HEK293 (cell line): ENCODE measurements around the gene RORC.
A peak's percentile ranks its signal among the peaks of the same experiment; 100 is the strongest.

Experiments used
- CTCF ChIA-PET: fragments of 350-600 bp; formaldehyde crosslinking; extraction: SDS; loops from one replicate; lab custom pipeline; 2021; ENCODE audit warnings: antibody characterized with exemption; lab: Yijun Ruan, JAX
- POLR2A ChIA-PET: fragments of 300-600 bp; formaldehyde crosslinking; extraction: SDS; loops from one replicate; lab custom pipeline; 2020; ENCODE audit warnings: antibody characterized with exemption, inconsistent platforms; lab: Yijun Ruan, JAX
- H3K27ac ChIP-seq: fragments of 200-500 bp; sonication (Bioruptor generic); 2 replicates; pipeline ENCODE4 v1.5.1; 2014; ENCODE audit warnings: low read depth, low read length, control low read depth, inconsistent platforms; ENCODE audit errors: extremely low read depth
- H3K36me3 ChIP-seq, 2 experiments: fragments of 200-500 bp in 1 of 2; sonication (Bioruptor generic) in 1 of 2; 1 replicate in 1 of 2; 2 replicates in 1 of 2; pipeline ENCODE4 v1.5.1; 2014 to 2017; ENCODE audit warnings: inconsistent platforms in 2 of 2, low read length in 2 of 2; ENCODE audit not compliant: control insufficient read depth in 2 of 2, insufficient read depth in 1 of 2
- H3K4me1 ChIP-seq: fragments of 200-500 bp; sonication (Bioruptor generic); 2 replicates; pipeline ENCODE4 v1.5.1; 2014; ENCODE audit warnings: mild to moderate bottlenecking, low read length, inconsistent platforms; ENCODE audit not compliant: control insufficient read depth, insufficient read depth
- H3K4me3 ChIP-seq: 2 replicates; pipeline ENCODE4 v1.5.1; 2011; ENCODE audit warnings: low read depth, mild to moderate bottlenecking, control low read depth, low read length, moderate library complexity
- H3K9me3 ChIP-seq: fragments of 200-500 bp; sonication (Bioruptor generic); 2 replicates; pipeline ENCODE4 v1.5.1; 2014; ENCODE audit warnings: low read depth, low read length, inconsistent platforms; ENCODE audit not compliant: control insufficient read depth, insufficient read depth
- GLI2 ChIP-seq: fragments of 450-650 bp; formaldehyde crosslinking; IDR thresholded peaks from 2 replicates; pipeline ENCODE4; 2017; ENCODE audit warnings: missing biosample characterization, missing genetic modification characterization, low read depth, borderline replicate concordance
- IKZF3 ChIP-seq: fragments of 450-650 bp; IDR thresholded peaks from 2 replicates; pipeline ENCODE4 v1.5.0; 2018; ENCODE audit warnings: missing biosample characterization, mild to moderate bottlenecking, missing genetic modification characterization, moderate library complexity
- KLF16 ChIP-seq: fragments of 450-650 bp; formaldehyde crosslinking; IDR thresholded peaks from 2 replicates; pipeline ENCODE4 v1.5.1; 2017; ENCODE audit warnings: missing biosample characterization, missing genetic modification characterization
- MZF1 ChIP-seq: fragments of 450-650 bp; formaldehyde crosslinking; IDR thresholded peaks from 2 replicates; pipeline ENCODE4 v1.5.1; 2017; ENCODE audit warnings: missing biosample characterization, missing genetic modification characterization, borderline replicate concordance
- PRDM2 ChIP-seq: fragments of 450-650 bp; formaldehyde crosslinking; IDR thresholded peaks from 2 replicates; pipeline ENCODE4 v1.5.1; 2016; ENCODE audit warnings: missing biosample characterization, missing genetic modification characterization, borderline replicate concordance
- TSHZ1 ChIP-seq: fragments of 450-650 bp; formaldehyde crosslinking; IDR thresholded peaks from 2 replicates; pipeline ENCODE4 v1.5.1; 2016; ENCODE audit warnings: missing biosample characterization, missing genetic modification characterization, borderline replicate concordance
- ZEB2 ChIP-seq: fragments of 450-650 bp; formaldehyde crosslinking; IDR thresholded peaks from 2 replicates; pipeline ENCODE4 v1.5.1; 2016; ENCODE audit warnings: missing biosample characterization, missing genetic modification characterization
- ZIC2 ChIP-seq: fragments of 450-650 bp; formaldehyde crosslinking; IDR thresholded peaks from 2 replicates; pipeline ENCODE4 v1.5.1; 2016; ENCODE audit warnings: missing biosample characterization, missing genetic modification characterization
- ZNF23 ChIP-seq: fragments of 450-650 bp; formaldehyde crosslinking; IDR thresholded peaks from 2 replicates; pipeline ENCODE4 v1.5.1; 2016; ENCODE audit warnings: missing biosample characterization, missing genetic modification characterization, borderline replicate concordance
- ZNF391 ChIP-seq: fragments of 450-650 bp; formaldehyde crosslinking; IDR thresholded peaks from 2 replicates; pipeline ENCODE4 v1.5.1; 2016; ENCODE audit warnings: low read depth, missing biosample characterization, missing genetic modification characterization, borderline replicate concordance
- ZNF416 ChIP-seq: fragments of 450-650 bp; formaldehyde crosslinking; IDR thresholded peaks from 2 replicates; pipeline ENCODE4 v1.5.1; 2016; ENCODE audit warnings: missing biosample characterization, missing genetic modification characterization
- ZNF48 ChIP-seq: fragments of 450-650 bp; formaldehyde crosslinking; IDR thresholded peaks from 2 replicates; pipeline ENCODE4 v1.5.1; 2016; ENCODE audit warnings: missing biosample characterization, missing genetic modification characterization
- ZNF501 ChIP-seq: fragments of 450-650 bp; formaldehyde crosslinking; IDR thresholded peaks from 2 replicates; pipeline ENCODE4 v1.5.1; 2016; ENCODE audit warnings: missing biosample characterization, missing genetic modification characterization
- ZNF521 ChIP-seq: fragments of 450-650 bp; formaldehyde crosslinking; IDR thresholded peaks from 2 replicates; pipeline ENCODE4 v1.5.1; 2017; ENCODE audit warnings: missing biosample characterization, mild to moderate bottlenecking, missing genetic modification characterization
- ZNF624 ChIP-seq: fragments of 450-650 bp; formaldehyde crosslinking; IDR thresholded peaks from 2 replicates; pipeline ENCODE4 v1.5.1; 2017; ENCODE audit warnings: missing biosample characterization, missing genetic modification characterization
- ZNF664 ChIP-seq: fragments of 450-650 bp; formaldehyde crosslinking; IDR thresholded peaks from 2 replicates; pipeline ENCODE4 v1.5.1; 2016; ENCODE audit warnings: missing biosample characterization, missing genetic modification characterization
- ZNF747 ChIP-seq: fragments of 450-650 bp; formaldehyde crosslinking; IDR thresholded peaks from 2 replicates; pipeline ENCODE4 v1.5.1; 2016; ENCODE audit warnings: missing biosample characterization, missing genetic modification characterization
- ZNF777 ChIP-seq: fragments of 450-650 bp; formaldehyde crosslinking; IDR thresholded peaks from 2 replicates; pipeline ENCODE4 v1.5.1; 2017; ENCODE audit warnings: missing biosample characterization, missing genetic modification characterization, borderline replicate concordance

RORC gene

GRCh38 chr1:151860504-151861187, 29.0 kb upstream of the RORC start:
- POLR2A ChIA-PET: interaction anchor here (0.9 kb wide), 1 partner anchor 321 kb away, joined by 3 read pairs; no protein-coding TSS in a partner anchor
- Histone ChIP-seq H3K9me3 (no peaks in the 10 kb centered on the region), H3K4me3 (no peak overlapping the region), H3K27ac (no peak overlapping the region), H3K36me3 (no peaks in the 10 kb centered on the region), H3K4me1 (no peaks in the 10 kb centered on the region)
- CTCF ChIA-PET: no interaction called here
- TF ChIP-seq ZNF664 (no peak), TSHZ1 (tag by site-specific recombination) (no peak), ZNF23 (tag by site-specific recombination) (no peak), ZNF624 (tag by site-specific recombination) (no peak), ZNF777 (no peak), ZNF501 (tag by site-specific recombination) (no peak), GLI2 (tag by site-specific recombination) (no peak), IKZF3 (tag by site-specific recombination) (no peak), KLF16 (tag by site-specific recombination) (no peak), ZNF391 (no peak), PRDM2 (tag by site-specific recombination) (no peak), ZEB2 (tag by site-specific recombination) (no peak), ZNF48 (tag by site-specific recombination) (no peak), ZNF416 (no peak), MZF1 (tag by site-specific recombination) (no peak), ZIC2 (no peak), ZNF747 (tag by site-specific recombination) (no peak)

- no peak for TF ChIP-seq ZNF521 (tag by site-specific recombination)
- TF ChIP-seq ZIC2: peak; percentile 46
- TF ChIP-seq, all 188 proteins: peak for 1
- CTCF ChIA-PET: interaction anchor here (0.6 kb wide), 1 partner anchor 325 kb away, joined by 3 read pairs; no protein-coding TSS in a partner anchor
- Histone ChIP-seq H3K27ac (no peak overlapping the region), H3K36me3 (no peaks in the 10 kb centered on the region), H3K4me1 (no peaks in the 10 kb centered on the region), H3K9me3 (no peaks in the 10 kb centered on the region), H3K4me3 (no peak overlapping the region)
- POLR2A ChIA-PET: no interaction called here
These were observed 28.3 kb upstream of the RORC start for GRCh38 chr1:151859891-151860293.
